Epithelial cell of proximal tubule (primary cell): ENCODE data around the gene CLNK. TPM values are rescaled to one million over a fixed set of nuclear protein-coding genes. Genes with fewer than 3 reads are reported as not detected.

Experiments
- DNase-seq: peaks from one replicate; pipeline ENCODE4 v3.0.0-alpha.2; 2011; ENCODE audit warnings: low read depth
- H3K4me3 ChIP-seq: 2 replicates; pipeline ENCODE4 v1.5.1; 2011; ENCODE audit warnings: low read depth, mild to moderate bottlenecking, low read length
- total RNA-seq: library from RNA; depleted of rRNA; stranded (reverse); fragments of >200 nt; gene quantifications from 2 replicates; pipeline ENCODE4 v1.2.3, GENCODE V29; 2015
- TF ChIP-seq, protein P1 (sequence below): conservative IDR thresholded peaks from 2 replicates; pipeline ENCODE4 v1.5.1; 2012; ENCODE audit warnings: low read depth, mild to moderate bottlenecking, low read length

The CLNK gene
- total RNA-seq, 1 donor from 2014 or later, result not detected

DNA sequence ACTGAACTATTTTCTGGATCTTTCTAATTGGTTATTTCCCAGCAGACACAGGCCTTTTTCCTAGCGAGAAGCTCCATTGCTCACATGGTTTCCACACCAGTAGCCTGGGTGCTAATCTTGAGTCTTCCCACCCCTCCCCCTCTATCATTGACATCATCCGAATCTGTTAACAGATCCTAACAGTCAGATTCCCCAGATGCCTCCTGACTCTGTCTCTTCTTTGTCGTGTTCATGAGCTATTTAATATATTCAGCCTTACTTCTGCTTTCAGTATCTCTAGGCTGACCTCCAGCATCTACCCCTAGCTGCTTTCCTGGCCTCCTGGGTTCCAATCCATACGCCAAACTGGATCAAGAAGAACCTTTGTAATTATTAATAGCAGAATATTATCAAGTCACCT lies 85.0 kb downstream of the CLNK start:
- DNase-seq, result no peak
- no peak overlapping the region for H3K4me3 ChIP-seq
- TF ChIP-seq, protein P1, sequence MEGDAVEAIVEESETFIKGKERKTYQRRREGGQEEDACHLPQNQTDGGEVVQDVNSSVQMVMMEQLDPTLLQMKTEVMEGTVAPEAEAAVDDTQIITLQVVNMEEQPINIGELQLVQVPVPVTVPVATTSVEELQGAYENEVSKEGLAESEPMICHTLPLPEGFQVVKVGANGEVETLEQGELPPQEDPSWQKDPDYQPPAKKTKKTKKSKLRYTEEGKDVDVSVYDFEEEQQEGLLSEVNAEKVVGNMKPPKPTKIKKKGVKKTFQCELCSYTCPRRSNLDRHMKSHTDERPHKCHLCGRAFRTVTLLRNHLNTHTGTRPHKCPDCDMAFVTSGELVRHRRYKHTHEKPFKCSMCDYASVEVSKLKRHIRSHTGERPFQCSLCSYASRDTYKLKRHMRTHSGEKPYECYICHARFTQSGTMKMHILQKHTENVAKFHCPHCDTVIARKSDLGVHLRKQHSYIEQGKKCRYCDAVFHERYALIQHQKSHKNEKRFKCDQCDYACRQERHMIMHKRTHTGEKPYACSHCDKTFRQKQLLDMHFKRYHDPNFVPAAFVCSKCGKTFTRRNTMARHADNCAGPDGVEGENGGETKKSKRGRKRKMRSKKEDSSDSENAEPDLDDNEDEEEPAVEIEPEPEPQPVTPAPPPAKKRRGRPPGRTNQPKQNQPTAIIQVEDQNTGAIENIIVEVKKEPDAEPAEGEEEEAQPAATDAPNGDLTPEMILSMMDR, result no peak

DNA sequence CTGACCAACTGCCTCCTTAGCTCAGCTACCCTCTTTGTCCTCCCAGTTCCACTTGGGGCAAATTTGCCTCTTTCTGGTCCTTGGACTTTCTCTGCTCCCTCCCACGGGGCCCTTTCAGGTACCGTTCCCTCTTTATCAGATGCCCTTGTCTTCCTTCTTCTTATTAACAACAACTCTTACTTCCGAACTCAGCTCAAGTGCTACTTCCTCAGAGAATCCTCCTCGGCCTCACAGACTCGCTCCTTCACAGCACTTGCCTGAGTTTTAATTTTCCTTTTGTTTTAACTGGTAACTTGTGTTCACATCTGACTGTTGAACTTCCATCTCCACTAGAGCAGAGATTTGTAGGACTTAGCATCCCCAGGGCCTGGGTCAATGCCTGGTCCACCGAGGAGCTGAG lies 85.7 kb downstream of the CLNK start:
- no peak overlapping the region for H3K4me3 ChIP-seq
- TF ChIP-seq, protein P1, result no peak
- DNase-seq, result no peak

DNA sequence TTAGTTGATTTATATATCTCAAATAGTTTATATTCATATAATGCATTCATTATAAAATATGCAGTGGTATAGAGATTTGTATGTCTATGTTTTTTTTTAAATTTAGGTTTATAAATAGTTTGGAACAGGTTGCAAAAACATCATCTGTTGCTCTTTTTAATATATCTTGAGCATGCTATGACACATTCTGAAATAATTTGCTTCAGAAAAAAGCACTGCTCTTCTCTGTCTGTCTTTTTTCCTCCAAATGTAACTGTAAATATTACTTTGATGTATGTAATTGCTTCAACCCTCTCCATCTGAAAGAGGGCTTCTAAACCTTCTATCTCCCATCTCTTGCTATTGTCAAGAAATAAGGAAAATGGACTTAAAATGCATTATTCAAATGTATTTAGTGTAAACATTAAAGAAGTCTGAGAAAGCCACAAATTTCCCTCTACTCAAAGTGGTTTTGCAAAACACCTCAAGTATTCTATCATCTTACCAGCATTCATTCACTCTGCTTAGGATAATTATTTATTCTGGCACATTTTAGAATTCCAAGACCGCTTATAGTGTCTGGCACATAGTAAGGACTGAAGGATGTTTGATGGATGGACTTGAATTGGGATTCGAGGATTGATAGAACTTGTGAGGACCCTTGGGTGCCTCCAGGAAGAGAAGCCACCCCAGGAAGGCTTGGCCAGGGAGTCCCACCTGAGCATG lies 87.8 kb downstream of the CLNK start:
- TF ChIP-seq, protein P1, result no peak
- no peak overlapping the region for H3K4me3 ChIP-seq
- no peak for DNase-seq

DNA sequence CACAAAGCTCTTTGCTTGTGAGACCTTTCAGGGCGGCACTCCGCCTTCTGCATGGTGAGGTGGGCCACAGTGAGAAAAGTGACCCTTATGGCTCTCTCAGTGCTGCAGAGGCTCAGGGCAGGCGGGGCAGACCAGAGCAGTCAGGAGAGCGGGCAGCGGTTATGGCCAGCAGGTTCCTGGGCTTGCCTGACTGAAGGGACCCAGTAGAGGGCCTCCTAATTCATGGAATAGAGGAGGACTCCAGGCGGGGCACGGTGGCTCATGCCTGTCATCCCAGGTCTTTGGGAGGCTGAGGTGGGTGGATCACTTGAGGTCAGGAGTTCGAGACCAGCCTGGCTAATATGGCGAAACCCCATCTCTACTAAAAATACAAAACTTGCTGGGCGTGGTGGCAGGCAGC lies 91.4 kb downstream of the CLNK start:
- DNase-seq, result no peak
- no peak overlapping the region for H3K4me3 ChIP-seq
- TF ChIP-seq, protein P1, result no peak

DNA sequence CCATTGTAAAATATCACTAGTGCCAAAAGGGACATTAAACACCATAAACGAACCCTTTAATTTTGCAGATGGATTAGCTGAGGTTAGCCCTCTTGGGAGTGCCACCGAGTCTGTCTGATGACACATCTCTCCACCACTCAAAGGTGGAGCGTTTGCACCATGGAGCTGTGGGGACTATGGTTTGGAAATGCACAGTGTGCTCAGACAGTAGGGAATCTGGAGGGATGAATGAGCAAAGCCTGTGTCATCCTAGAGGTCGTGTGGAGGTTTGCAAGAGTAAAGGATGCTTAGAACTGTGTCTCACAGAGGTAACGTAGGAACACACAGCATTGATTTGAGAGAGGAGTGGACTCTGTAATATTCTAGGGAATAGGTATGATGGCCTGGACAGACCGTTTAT lies 93.7 kb downstream of the CLNK start:
- no peak overlapping the region for H3K4me3 ChIP-seq
- TF ChIP-seq, protein P1, result no peak
- no peak for DNase-seq

DNA sequence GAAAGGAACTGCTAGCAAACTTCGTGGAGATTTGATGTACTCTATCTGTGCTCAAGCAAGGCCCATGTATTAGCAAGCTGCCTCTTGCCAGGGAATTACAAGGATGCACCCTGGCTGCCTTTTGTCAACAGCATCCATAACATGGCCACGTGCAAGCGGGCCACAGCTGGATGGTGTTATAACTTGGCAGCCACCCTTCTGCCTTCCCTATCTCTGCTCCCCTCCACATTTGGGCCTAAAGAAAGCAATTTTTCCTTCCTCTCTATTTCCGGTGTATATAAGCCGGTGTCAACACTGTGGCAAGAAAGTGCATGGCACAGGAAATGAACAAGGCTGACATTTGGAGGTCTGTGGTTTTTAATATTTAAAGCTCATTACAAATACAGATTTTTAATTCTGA lies 94.8 kb downstream of the CLNK start:
- no peak overlapping the region for H3K4me3 ChIP-seq
- DNase-seq, result no peak
- TF ChIP-seq, protein P1, result no peak

DNA sequence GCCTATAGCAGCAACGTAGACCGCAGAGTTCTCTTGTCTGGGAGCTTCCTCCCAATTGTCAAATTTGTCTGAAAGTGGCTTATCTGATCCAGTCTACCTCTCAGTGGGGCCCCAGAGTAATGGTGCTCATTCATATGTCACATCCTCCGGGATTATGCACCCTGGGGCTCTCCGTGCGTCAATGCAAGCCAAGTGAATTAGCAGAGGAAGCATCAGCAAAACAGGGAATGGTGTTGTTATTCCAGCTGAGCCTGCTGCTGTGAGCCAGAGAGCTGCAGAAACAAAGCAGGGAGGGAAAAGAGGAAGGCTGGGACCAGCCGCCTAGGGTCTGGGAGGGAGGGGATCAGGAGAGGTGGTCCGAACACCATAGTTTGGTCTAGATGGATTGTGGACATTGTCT lies 95.2 kb downstream of the CLNK start:
- TF ChIP-seq, protein P1, result no peak
- H3K4me3 ChIP-seq, result no peak overlapping the region
- no peak for DNase-seq
